ENCODE data around the gene SYNJ1. TPM values are rescaled to one million over a fixed set of nuclear protein-coding genes. Genes with fewer than 3 reads are reported as not detected.

Gene SYNJ1
- total and polyA plus RNA-seq, 2 of the 13 experiments (the other 11 are each of a cell fraction or from before 2014, with no cell fraction given), result 2.0 to 2.7 TPM

- TF ChIP-seq KDM5A (IDR thresholded peaks at IDR 0.05; ENCODE audit: borderline replicate concordance, low read length), result no peak
- no peak for TF ChIP-seq AFF4 (CRISPR knock-in tag; IDR thresholded peaks at IDR 0.05)
- TF ChIP-seq ZNF33A (CRISPR knock-in tag; IDR thresholded peaks at IDR 0.05; ENCODE audit: borderline replicate concordance), result no peak
- no peak for TF ChIP-seq AHR (CRISPR knock-in tag; IDR thresholded peaks at IDR 0.05)
- no peak for TF ChIP-seq SETDB1 (CRISPR knock-in tag; IDR thresholded peaks at IDR 0.05; ENCODE audit: borderline replicate concordance)
- TF ChIP-seq BHLHE40 (IDR thresholded peaks at IDR 0.05; ENCODE audit: low read length), result no peak
- no peak for TF ChIP-seq PAX8 (CRISPR knock-in tag; IDR thresholded peaks at IDR 0.05; ENCODE audit: borderline replicate concordance)
- no peak for TF ChIP-seq HIC2 (CRISPR knock-in tag; IDR thresholded peaks at IDR 0.05; ENCODE audit: low read depth)
- no peak for TF ChIP-seq PLRG1 (conservative IDR thresholded peaks at IDR 0.05)
Measured at GRCh38 chr21:32732544-32732943, 4.7 kb upstream of the SYNJ1 start (continued).
